Uterus (tissue), 2 donors: ENCODE measurements around the gene IFITM5.

Experiments
- CTCF ChIP-seq, 4 experiments: fragments of 200-600 bp in 2 of 4; fragments of 450-650 bp in 2 of 4; sonication (generic) in 2 of 4; IDR thresholded peaks; one replicate each; pipeline ENCODE4 v1.5.1; 2016 to 2019; ENCODE audit warnings: antibody characterized with exemption in 4 of 4, mild to moderate bottlenecking in 2 of 4, moderate library complexity in 1 of 4
- POLR2A ChIP-seq, 2 donors: fragments of 450-650 bp; IDR thresholded peaks; one replicate each; pipeline ENCODE4 v1.6.1; 2016; ENCODE audit warnings: antibody characterized with exemption in 2 of 2, mild to moderate bottlenecking in 1 of 2, moderate library complexity in 1 of 2

GRCh38 chr11:328012-328411, 28.7 kb upstream of the IFITM5 start:
- TF ChIP-seq CTCF (IDR thresholded peaks at IDR 0.05) (no peak), POLR2A (IDR thresholded peaks at IDR 0.05) (no peak)
